EH (cell line): ENCODE data around the gene PRMT6.

ENCODE experiments used
- DNase-seq: peaks from one replicate; pipeline ENCODE4 v3.0.0-alpha.2; 2015; ENCODE audit warnings: low read depth

Gene PRMT6

GRCh38 chr1:107095647-107096046 is 39.2 kb downstream of the PRMT6 start:
- DNase-seq, result no peak

DNA sequence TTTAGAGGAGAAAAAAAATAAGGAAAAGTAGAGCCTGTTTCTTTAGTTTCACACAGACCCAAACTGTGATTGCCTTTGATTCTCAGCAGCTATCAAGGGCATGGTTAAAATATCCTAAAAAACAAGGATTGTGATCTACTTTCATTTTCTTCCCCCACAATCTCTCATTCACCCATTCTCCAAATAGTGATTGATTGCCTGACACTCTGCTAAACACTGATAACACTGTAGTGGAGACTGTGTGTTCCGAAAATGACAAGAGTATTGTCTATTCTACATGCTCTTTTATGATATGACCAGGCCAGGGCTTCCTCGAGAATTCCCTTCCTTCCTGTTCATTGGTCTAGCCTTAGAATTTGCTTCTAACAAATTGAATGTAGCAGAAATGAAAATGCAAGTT is 40.2 kb downstream of the PRMT6 start:
- no peak for DNase-seq

DNA sequence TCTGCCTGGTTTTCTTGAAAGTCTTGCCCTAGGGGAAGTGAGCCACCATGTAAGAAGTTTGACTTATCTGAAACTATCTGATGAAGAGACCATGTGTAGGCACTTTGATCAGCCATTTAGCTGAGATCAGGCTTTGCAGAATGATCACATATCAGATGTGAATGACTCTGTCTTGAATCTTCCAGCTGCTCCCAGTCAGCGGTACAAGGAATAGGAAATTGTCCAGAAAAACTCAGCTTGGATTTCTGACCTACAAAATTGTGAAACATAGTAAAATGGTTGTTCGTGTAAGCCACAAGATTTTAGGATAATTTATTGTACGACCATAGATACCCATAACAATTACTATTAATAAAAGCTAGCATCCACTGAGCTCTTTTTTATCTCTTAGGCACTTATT is 42.5 kb downstream of the PRMT6 start:
- no peak for DNase-seq

DNA sequence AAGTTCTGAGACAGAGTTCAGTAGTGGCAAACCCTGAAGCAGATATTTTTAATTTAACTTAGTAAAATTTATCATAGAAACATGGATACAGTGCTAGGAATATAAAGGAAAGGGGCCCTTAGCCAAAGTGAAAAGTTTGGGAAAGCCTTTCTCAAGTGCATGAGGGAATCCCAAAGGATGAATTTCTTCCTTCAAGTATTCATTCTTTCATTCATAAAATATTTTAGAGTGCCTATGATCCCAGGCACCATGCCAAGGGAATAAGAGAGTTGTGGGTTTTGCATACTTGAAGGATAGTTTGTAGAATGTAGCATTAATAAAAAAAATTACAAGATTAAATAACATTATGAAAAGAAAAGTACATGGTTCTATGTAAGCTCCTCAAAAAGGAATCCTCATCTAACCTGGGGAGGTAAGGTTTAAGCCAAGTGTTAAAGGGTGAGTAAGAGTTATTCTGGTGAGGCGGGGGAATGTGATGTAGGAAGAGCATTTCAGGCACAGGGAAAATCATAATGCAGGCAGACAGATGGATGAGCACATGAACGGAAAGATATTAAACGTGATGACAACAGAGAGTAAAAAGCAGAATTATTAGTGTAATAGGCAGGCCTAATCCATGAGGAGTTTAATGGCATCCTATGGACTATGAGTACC is 44.0 kb downstream of the PRMT6 start:
- no peak for DNase-seq

DNA sequence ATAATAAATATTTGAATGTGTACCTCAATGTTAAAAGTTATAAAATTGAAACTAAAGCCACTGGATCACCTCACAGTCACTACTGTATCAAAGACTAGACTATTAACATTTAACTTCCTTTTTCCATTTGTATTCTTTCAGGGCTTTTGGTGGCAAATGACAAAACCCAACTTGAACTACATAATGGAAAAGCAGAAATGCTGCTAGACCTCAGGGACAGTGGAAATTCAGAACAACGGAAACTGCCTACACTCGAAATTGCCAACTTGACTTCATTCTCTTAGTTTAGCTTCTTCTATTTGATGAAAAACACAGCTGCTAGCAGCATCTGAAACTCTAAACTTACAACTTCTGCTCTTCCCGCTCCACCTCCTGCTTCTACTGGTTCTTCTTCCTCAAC is 49.4 kb downstream of the PRMT6 start:
- no peak for DNase-seq
